Prostate gland (tissue), 1 donor: ENCODE measurements around the gene NUBPL.

Experiments used
- POLR2A ChIP-seq: fragments of 450-650 bp; IDR thresholded peaks from one replicate; pipeline ENCODE4 v1.6.1; 2016; ENCODE audit warnings: antibody characterized with exemption, mild to moderate bottlenecking
- POLR2AphosphoS5 ChIP-seq: sonication (generic); formaldehyde crosslinking; IDR thresholded peaks from one replicate; pipeline ENCODE4 v1.6.1; 2017; ENCODE audit warnings: antibody characterized with exemption

- TF ChIP-seq POLR2A (no peak), POLR2AphosphoS5 (no peak)
Measured at GRCh38 chr14:31760277-31760676, 199.1 kb downstream of the NUBPL start.
